Left forelimb (tissue), 1 donor: Measurements from ENCODE around the gene LGI1.

Experiments used
- DNase-seq: peaks from one replicate; pipeline ENCODE4 v3.0.0-alpha.2; 2018; ENCODE audit warnings: low spot score

The LGI1 gene

DNA sequence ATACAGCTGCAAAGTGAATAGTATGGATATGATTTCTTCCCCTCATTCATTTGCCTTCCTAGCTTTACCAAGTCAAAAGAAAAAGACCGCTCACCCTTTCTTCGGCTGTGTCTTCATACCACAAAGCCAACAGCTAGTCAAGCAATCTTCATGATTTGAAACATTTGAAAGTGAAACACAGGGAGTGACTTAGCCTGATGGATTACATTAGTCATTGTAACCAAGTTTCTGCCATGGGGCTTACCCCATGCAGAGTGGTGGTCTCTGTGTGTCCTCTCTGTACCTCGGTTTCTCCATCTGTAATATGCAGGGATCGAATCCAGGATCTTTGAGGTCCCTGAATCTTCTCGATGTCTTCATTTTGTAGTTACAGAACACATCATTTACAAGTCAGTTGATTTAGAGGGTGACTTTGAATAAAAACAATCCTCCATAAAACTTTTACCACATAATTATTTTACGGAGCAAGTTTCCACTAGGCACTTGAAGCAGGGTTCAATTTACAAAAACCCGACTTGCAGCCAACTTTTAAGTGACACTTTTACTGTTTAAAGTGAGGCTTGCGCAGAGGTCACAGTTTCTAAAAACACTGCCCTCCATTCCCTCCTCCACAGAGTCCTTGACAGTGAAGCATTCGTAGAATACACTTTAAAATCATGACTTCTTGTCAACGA, 2.2 kb upstream of the LGI1 start:
- no peak for DNase-seq

DNA sequence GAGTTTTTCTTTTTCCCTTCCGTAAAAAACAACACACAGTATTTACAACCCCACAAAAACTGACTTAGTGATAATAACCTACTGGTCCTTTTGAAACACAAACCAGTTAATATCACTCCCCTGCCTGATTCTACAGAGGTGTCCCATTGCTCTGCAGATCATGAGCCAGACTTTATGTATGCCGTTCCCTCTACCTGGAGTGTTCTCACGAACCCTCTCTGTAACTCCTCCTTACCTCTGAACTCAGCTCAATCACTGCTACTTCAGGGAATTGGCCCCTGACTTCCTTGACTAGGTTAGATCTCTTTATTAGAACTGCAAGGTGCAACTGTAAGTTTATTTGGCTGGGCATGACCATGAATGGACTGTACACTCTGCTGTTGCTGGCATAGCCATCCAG, 1.6 kb upstream of the LGI1 start:
- DNase-seq, result no peak

DNA sequence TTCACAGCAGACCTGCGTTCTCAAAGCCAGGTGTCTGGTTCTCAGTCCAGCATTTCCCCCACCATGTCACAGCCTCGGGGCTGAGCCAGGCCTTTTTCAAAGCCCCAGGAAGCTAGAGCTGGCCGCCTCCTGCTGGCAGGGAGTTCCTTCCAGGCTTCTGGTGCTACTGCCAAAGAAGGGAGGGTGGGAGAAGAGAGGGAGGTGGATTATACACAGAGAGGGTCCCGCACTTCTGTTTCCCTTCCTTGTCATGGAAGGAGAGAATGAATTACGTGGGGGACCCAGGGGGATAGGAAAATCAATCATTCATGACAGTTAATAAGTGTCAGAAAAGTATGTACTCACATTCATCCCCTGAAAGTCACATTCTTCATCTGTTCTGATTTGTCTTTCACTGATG, 600 bp upstream of the LGI1 start:
- DNase-seq, result no peak

DNA sequence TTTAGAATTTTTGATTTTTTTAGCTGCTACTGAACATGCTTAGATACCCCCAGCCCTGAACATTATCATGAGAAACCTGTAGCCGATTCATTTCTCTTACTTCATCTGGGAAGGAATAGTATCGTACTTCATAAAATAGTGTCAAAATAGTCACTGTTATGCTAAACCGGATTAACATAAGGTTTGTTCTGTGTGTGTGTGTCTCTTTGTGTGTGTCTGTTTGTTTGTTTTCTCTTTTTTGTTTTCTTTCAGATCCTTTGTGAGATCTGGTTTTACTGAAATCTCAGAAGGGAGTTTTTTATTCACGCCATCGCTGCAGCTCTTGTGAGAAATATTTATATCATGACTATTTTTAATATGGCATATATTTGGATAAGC, 761 bp downstream of the LGI1 start:
- no peak for DNase-seq

DNA sequence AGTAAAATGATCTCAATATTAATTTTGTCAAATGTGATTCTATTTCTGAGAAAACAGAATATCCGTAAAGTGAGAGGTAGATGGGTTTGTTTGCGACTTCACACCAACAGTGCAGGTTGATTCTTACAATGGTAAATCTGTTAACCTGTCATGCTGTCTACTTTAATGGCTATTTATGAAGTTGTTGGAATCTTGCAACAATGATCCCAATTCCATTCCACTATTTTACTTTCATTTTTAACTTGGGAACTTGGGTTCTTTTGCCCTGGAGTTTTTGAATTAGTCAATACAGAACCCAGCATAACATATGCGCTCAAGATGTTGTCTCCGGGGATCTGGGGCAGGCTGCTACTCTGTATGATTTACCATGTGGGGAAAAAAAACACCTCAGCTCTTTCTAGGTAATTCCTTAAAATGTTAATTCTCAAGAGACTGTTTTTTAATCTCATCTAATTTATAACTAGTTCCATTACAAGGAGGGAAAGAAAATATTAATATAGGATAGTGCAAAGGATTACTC, 1.2 kb downstream of the LGI1 start:
- DNase-seq, result no peak

DNA sequence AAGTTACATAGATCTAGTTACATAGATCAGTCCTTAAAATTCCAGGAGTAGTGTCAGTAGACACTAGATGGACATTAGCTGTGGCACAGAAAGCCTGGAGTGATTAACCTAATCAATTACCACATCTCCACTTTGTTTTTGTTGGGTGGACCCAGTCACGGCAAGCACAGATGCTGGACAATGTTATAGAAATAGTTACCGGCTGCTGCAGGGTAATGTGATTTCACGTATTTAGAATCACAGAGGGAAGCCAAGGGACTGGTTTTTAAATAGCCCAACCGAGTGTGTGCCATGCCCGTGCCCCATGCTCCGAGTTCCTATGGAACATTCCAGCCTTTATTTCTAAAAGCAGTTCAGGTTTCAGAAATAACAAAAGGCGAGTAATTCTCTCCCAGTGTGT, 2.8 kb downstream of the LGI1 start:
- no peak for DNase-seq

DNA sequence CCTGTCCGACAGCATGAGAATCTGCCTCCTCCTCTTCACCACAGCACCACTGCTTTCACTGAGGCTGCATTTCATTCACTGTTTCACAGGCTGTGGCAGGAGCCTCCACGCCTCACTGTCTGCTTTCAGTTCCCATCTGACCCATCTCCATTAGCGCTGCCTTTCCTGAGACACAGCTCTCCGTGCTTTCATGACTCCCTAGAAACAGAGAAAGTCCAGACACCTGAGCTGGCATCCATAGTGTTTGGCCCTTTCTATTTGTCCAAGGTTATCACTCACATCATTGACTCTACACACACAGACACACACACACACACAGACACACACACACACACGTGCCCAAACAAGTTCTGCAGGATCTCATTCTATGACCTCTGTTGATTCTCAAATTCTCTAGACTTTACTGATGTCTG, 5.2 kb downstream of the LGI1 start:
- no peak for DNase-seq

DNA sequence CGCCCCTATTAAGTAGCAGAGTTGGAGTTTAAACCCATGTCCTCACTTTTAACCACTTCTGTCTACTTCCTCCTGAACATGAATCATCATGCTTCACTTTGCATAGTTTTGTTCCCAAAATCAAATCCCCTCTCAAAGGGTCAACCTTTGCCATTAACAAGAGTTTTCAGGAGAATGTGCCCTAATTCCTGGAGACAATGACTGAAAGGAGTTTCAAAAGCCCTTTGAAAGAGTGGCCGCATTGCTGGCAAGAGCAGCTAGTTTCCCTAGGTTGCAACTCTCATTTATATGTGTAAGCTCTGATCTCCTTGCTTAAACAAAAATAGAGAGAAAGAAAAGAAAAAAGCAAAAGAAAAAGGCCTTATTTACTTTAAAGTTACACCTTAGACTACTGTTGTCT, 9.2 kb downstream of the LGI1 start:
- no peak for DNase-seq

DNA sequence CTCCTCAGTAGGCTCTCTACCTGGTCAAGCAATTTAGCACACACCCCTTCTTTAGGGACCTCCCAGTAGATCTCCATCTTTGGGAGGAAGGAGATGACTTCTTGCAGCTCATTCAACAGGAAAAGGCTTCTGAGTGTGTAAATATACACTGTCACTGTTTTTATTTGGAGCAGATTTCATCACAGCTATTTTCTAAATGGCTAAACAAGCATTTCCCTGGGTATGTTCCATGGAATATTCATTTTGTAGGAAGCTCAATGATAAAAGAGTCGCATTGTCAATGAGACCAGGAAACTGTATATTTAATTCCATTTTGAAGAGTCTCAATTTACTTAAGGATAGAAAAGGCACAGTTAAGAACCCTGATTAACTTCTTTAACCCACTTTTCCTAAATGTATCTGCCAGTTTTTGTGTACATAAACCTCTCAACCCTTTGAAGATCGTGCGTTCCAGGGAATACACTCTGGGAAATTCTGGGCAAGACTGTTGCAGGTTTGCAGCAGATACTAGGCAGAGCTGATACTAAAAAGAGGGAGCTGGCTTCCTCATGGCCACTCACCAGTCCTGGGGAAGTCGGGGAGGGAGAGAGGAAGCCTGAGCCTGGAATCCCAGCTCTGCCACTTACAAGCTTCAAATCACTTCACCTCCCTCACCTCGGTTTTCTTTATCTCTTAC, 10.1 kb downstream of the LGI1 start:
- no peak for DNase-seq

DNA sequence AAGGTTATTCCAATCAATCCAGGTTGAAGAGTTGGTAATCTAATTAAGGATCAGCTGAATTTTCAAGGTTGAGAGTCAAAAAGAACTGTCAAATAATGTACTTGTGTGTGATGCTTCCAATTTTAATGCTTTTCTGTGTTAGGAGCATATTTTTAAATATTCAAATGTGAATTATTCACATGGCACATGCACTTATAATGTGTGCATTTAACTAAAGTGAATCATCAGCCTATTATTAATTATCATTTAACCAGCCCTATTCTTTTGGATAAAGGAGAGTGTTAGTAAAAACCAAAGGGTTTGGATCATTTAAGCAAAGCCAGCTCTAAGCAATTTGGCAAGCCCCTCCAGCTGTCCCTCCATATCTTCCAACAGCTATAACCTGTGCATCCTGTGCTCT, 11.2 kb downstream of the LGI1 start:
- DNase-seq, result no peak

DNA sequence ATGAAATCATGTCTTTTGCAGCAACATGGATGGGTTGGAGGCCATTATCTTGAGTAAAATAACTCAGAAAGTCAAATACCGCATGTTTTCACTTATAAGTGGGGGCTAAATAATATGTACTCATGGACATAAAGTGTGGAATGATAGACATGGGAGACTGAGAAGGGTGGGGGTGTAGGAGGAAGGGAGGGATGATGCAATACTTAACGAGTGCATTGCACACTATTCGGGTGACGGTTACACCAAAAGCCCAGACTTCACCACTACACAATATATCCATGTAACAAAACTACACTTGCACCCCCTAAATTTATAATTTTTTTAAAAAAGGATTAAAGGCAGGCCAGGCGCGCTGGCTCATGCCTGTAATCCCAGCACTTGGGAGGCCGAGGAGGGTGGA, 13.6 kb downstream of the LGI1 start:
- no peak for DNase-seq

DNA sequence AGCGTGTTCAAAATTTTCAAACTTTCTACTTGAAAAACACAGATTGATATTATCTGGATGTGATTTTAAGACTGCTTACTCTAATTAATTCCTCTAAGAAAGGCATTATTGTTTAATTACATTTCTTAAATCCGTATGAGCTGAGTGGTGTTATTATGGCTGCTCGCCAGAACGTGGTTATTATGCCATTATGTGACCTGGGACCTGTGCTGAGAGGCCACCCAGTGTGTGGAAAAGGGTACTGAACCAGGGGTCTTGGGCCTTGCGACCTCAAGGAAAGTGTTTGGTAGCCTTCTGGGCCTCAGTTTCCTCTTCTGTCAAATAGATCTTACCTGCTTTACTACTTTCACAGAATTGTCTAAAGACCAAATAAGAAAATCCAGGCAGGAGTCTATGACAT, 15.4 kb downstream of the LGI1 start:
- no peak for DNase-seq

DNA sequence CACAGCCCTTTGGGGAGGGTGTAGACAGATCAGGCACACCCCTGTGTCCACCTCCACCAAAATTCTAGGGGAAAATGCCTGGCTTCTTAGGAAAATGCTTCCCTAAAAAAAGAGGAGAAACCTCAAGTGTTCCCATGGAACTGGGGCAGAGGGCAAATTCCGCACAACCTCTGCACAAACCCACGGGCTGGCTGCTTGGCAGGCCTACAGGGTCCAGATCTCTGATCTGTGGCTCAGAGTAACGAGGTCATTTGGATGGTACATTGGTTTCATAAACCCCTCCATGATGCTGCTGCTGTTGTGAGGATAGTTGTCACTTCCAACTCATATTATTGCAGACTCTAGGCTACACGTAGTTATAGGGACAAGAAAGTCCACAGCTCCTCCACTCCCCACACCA, 16.0 kb downstream of the LGI1 start:
- DNase-seq, result no peak

DNA sequence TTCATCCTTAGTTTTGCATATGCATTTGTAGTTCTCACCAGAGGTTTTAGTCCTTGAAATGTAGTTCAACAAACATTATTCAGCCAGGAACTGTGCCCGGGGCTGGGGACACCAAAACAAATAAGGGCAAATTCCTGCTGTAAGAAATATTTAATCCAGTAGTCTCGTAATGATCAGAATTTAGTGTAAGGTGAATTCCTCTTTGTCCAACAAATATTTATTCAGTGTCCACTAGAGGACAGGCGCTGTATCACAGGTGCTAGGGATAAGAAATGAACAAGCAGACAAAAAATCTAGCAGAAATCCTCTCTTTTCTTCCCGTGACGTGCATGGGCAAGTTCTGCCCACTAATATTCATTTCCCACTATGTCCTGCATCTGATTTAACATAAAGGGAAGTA, 17.6 kb downstream of the LGI1 start:
- DNase-seq, result no peak

DNA sequence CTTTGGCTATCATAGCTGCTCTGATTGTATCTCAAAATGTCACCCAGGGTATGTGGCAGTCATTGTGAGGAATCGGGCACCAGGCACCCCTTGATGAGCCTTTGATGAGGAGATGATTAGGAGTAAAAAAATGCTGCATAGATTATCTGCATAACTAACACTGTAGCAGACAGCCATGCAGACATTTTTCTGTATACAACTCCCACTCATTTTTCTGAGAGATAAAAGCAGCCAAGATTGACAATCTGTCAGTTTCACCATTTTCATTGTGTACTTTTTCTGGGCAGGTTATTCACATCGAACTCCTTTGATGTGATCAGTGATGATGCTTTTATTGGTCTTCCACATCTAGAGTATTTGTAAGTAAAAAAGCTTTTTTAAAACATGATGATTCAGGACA, 19.4 kb downstream of the LGI1 start:
- DNase-seq, result no peak

DNA sequence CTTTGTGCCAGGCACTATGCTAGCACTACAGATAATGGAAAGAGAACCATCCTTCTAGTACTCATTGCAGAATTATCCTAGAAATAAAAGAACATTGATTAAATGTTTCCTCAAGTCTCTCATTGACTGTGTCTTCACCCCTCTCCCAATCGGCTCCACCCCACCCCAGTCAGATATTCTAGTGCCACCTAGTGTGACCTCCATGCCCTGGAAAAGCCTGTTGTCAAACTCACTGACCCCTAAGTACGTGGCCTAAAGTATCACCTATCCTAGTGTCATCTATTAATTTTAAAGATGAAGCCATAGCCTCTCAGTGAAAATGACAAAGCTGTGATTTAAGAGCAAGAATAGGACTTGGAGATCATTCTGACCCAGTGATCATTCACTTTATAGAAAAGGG, 26.3 kb downstream of the LGI1 start:
- DNase-seq, result no peak

DNA sequence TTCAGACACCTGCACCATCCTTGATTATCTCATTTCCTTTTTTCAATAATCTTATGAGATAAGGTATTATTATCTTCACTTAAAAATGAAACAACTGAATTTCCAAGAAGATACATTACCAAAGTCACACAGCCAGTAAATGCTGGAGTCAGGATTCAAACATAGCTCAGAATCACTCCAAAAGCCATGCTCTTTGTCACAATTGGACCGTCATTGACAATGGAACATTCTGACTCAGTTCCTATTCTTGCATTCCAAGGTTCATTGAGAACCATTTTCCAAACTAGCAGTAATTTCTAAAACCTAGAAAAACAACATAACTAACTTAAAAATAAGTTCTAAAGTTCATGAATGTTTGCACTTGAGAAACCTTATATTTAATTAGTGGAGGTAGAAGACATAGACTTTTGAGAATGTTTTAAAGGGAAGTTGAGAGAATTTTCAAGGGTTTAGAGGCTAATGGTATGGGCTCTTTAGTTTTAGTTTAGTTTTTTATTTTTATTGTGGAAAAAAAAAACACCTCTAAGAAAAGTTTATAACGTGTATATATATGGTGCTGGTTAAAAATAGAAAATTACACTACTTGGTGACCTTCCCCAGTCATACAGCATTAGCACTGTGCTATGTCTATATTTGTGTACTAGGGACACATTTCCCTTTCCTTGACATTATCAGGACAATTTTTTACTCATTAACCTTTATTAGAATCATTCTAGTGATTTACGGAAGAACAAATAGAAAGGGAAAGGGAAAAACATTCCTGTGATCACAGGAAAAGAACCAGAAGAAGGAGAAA, 30.9 kb downstream of the LGI1 start:
- no peak for DNase-seq

DNA sequence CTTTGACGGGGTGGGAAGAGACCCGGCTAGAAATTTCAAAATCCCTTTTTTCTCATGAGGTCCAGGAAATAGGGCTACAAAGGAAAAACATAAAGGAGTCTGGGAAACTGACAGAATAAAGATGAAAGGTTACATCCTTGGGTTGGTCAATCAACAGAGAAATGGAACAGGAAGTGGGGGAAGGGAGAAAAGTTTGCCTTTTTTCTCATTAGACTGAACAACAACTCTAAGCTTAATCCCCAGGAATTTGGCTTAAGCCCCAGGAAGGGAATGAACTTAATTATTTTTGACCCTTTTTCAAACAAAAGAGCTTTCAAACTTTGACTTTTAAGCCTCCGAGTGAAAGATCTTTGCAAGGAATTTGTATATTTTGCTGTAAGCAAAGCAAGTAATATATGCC, 32.7 kb downstream of the LGI1 start:
- DNase-seq, result no peak

DNA sequence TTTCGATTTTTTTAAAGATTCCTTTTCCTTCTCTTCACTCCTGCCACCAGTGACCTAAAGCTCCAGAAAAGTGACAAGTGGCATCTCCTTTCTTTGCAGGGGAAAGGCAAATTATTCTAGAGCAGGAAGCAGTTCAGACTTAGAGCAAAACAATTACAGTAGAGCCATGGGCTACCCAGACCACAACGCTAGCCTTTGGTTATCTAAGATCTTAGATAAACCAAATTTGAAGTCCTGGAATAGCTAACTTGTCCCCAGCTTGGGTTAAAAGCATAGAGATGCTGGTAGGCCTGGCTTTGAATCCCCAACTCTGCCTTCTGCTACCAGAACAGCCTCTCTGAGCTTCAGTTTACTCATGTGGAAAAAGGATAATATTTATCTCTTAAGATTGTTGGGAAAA, 38.4 kb downstream of the LGI1 start:
- no peak for DNase-seq

DNA sequence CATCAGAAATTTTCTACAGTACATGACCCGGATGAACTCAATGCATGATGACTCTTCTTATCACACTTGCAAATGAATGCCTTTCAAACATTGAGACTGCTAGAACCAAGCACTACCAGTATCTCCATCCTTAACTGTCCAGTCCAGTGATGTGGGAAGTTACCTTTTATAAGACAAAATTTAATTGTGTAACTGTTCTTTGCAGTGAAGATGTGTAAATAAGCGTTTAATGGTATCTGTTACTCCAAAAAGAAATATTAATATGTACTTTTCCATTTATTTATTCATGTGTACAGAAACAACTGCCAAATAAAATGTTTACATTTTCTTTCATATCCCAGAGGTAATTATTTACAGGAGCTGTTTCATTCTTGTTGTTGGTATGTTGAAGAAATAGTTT, 40.1 kb downstream of the LGI1 start:
- no peak for DNase-seq

DNA sequence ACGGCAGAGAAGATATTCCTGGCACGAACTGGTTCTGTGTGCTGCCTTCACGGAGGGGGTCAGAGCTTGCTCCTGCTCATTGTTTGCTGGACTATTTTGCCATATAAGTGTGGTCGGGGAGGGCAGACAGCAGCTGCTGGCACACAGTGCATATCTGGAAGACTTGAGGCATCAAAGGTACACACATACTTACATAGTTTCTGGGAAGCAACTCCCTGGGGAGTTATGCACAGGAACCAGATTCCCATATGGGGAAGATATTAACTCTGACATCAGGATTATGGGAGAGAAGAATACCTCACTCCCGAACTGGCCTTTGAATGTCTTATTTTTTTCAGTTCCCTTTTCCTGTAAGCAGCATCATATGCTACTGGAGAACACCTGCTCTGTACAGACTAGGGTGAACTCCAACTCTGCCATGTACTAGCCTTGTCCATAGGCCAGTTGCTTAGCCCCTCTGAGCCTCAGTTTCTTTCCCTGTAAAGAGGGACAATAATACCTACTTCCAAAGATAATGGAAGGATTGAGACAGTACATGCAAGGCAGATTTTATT, 41.5 kb downstream of the LGI1 start:
- no peak for DNase-seq

DNA sequence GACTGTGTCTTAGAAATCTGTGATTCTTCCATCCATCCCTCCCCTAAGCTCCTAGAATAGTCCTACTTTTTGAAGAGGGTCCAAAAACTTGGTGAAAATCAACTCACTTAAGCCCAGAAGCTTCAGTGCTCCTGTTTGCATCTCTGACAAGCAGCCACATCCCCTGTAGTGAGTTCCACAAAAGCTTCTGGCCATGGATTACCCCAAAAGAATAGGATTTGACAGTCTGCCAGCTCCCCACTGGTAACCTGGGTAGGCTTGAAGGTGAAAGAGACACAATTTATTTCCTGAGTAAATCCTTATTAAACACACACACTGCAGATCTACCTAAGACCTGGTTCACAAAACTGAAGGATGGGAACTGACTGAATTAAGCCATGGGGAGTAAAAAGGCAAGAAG, 46.5 kb downstream of the LGI1 start:
- no peak for DNase-seq

DNA sequence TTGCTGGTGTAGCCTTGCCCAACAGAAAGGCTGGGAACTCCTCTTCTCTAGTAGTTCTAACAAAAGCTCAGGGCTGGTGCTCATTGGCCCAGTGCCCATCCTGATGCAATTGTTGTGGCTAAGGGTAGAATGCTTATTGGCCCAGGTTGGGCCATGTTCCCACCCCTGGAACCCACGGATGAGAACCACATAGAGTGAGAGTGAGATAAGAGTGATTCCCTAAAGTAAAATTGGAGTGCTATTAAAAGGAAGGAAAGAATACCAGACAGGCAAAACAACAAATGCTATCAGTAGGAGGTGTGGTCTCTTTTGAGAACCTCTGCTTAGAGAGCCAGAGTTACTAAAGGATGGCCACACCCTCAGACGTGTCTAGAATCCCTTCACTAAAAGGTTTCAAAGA, 49.2 kb downstream of the LGI1 start:
- no peak for DNase-seq
